Testis (tissue), 3 donors: ENCODE data around the gene CASP14. TPM values are rescaled to one million over a fixed set of nuclear protein-coding genes. Genes with fewer than 3 reads are reported as not detected.
A peak's percentile ranks its signal among the peaks of the same experiment; 100 is the strongest.

Experiments
- DNase-seq: peaks from one replicate; pipeline ENCODE4 v3.0.0-alpha.2; 2019
- H3K27ac ChIP-seq, 2 donors: fragments of 200-600 bp; sonication (generic); one replicate each; pipeline ENCODE4 v1.5.1; 2019
- H3K27me3 ChIP-seq: fragments of 200-600 bp; sonication (generic); one replicate; pipeline ENCODE4 v1.5.1; 2019
- H3K36me3 ChIP-seq: fragments of 200-600 bp; sonication (generic); one replicate; pipeline ENCODE4 v1.5.1; 2017; ENCODE audit warnings: low read depth; ENCODE audit errors: missing control alignments
- H3K4me1 ChIP-seq: fragments of 200-600 bp; sonication (generic); one replicate; pipeline ENCODE4 v1.5.1; 2019
- H3K4me3 ChIP-seq, 2 donors: fragments of 200-600 bp; sonication (generic); one replicate each; pipeline ENCODE4 v1.5.1; 2017 to 2019
- H3K9me3 ChIP-seq: fragments of 200-600 bp; sonication (generic); one replicate; pipeline ENCODE4 v1.5.1; 2017
- CTCF ChIP-seq, 3 experiments: fragments of 450-650 bp in 2 of 3; fragments of 200-600 bp in 1 of 3; sonication (generic) in 1 of 3; IDR thresholded peaks; one replicate each; pipeline ENCODE4 v1.5.1; 2016 to 2019; ENCODE audit warnings: antibody characterized with exemption in 3 of 3, mild to moderate bottlenecking in 2 of 3, moderate library complexity in 1 of 3
- POLR2A ChIP-seq: fragments of 450-650 bp; IDR thresholded peaks from one replicate; pipeline ENCODE4 v1.6.1; 2017; ENCODE audit warnings: antibody characterized with exemption, mild to moderate bottlenecking, moderate library complexity
- WGBS, 2 donors: methylation state at CpG; one replicate each; pipeline ENCODE4 v1.1.5; 2018; 5-methylcytosine and 5-hydroxymethylcytosine counted together
- intact Hi-C: fragments of 100-400 bp; cut with DNase I; formaldehyde crosslinking; loops from one replicate; pipeline ENCODE4 v1.15.1; 2023; ENCODE audit warnings: low total_unique reads
- polyA plus RNA-seq: library from polyadenylated mRNA; stranded (reverse); fragments of 350-450 nt; fragmentation: Illumina TruSeq; extraction: RNeasy Lipid Tissue Mini Kit (QIAGEN cat#74804); gene quantifications from one replicate; pipeline ENCODE4 v1.2.3, GENCODE V29; 2014; ENCODE audit warnings: low read depth, low replicate concordance; ENCODE audit not compliant: insufficient read depth
- total RNA-seq, 2 donors: library from RNA; depleted of rRNA; stranded (reverse); fragments of >200 nt; gene quantifications; one replicate each; pipeline ENCODE4 v1.2.3, GENCODE V29; 2016

Gene CASP14
- total and polyA plus RNA-seq, 3 donors from 2014 or later = 0.12 to 0.21 (median 0.16) TPM

DNA sequence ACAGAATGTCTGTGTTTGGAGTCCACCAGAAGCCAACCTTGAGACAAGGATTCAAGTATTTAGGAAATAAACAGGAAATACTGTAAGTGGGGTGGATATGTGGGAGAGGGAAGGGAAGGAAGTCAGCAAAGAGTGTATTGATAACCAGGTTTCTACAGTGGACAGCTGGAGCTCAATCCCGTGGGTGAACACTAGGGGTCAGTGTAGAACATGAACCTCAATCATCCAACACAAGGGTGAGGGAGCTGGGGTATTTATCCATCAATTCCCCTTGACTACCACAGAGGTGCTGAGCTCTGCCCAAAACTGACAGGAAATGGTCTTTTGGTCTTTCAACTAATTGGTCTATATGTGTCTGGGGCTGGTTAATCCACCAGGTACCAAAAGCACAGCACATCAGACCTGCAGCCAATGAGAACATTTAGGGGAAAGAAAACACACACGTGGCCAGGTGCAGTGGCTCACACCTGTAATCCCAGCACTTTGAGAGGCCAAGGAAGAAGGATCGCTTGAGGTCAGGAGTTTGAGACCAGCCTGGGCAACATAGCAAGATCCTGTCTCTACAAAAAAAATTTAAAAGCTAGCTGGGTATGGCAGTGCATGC lies 52.3 kb downstream of the CASP14 start:
- Histone ChIP-seq H3K36me3 (no peaks in the 10 kb centered on the region), H3K4me3 (no peak overlapping the region), H3K27me3 (no peaks in the 10 kb centered on the region), H3K4me1 (no peaks in the 10 kb centered on the region), H3K9me3 (no peaks in the 10 kb centered on the region), H3K27ac (no peak overlapping the region)
- WGBS, 2 donors = 64 to 69% methylated on average over 3 of the region's 3 CpGs
- DNase-seq = peak; percentile 72
- TF ChIP-seq POLR2A (no peak), CTCF (IDR thresholded peaks at IDR 0.05) (peak in 2 of 3 experiments; percentile 56 to 63)
- intact Hi-C loops = no loop called here

DNA sequence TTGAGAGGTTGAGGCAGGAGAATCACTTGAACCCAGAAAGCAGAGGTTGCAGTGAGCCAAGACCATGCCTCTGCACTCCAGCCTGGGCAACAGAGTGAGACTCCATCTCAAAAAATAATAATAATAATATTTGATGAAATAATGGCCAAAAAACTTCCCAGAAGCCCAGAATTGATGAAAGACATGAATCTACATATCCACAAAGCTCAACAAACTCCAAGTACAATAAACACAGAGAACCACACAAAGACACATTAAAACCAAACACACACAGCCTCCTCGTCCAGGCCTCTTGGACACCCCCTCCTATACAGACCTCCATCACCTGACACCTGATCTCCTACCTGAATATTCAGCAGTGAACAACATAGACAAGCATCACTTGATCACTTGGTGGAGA lies 54.7 kb downstream of the CASP14 start:
- no peaks in the 10 kb centered on the region for H3K27me3 ChIP-seq
- no peaks in the 10 kb centered on the region for H3K36me3 ChIP-seq
- H3K27ac ChIP-seq = no peak overlapping the region
- peaks cover 12% of the 10 kb centered on the region for H3K4me1 ChIP-seq
- intact Hi-C loops = no loop called here
- TF ChIP-seq CTCF (IDR thresholded peaks at IDR 0.05) = no peak
- no peak for TF ChIP-seq POLR2A
- H3K4me3 ChIP-seq = no peak overlapping the region
- WGBS, 2 donors = 92 to 100% methylated on average over 1 of the region's 1 CpG
- no peak for DNase-seq
- H3K9me3 ChIP-seq = no peaks in the 10 kb centered on the region

- H3K36me3 ChIP-seq = no peaks in the 10 kb centered on the region
- no peaks in the 10 kb centered on the region for H3K9me3 ChIP-seq
- peaks cover 12% of the 10 kb centered on the region for H3K4me1 ChIP-seq
- no peak for DNase-seq
- no peak overlapping the region for H3K27ac ChIP-seq
- H3K4me3 ChIP-seq = no peak overlapping the region
- intact Hi-C loops = no loop called here
- no peaks in the 10 kb centered on the region for H3K27me3 ChIP-seq
- 94 to 100% methylated on average over 1 of the region's 1 CpG for WGBS, 2 donors
- TF ChIP-seq POLR2A (no peak), CTCF (IDR thresholded peaks at IDR 0.05) (no peak)
Observed at GRCh38 chr19:15104411-15104810, 55.1 kb downstream of the CASP14 start.

GRCh38 chr19:15105044-15105443 lies 55.8 kb downstream of the CASP14 start:
- H3K27ac ChIP-seq = no peak overlapping the region
- peaks cover 12% of the 10 kb centered on the region for H3K4me1 ChIP-seq
- TF ChIP-seq POLR2A (no peak), CTCF (IDR thresholded peaks at IDR 0.05) (no peak)
- no peak overlapping the region for H3K4me3 ChIP-seq
- 89 to 95% methylated on average over 3 of the region's 3 CpGs for WGBS, 2 donors
- no peaks in the 10 kb centered on the region for H3K36me3 ChIP-seq
- no peak for DNase-seq
- H3K9me3 ChIP-seq = no peaks in the 10 kb centered on the region
- intact Hi-C loops = no loop called here
- no peaks in the 10 kb centered on the region for H3K27me3 ChIP-seq
